NCI-H460 (cell line): ENCODE results near the gene INPP5A. TPM values are rescaled to one million over a fixed set of nuclear protein-coding genes. Genes with fewer than 3 reads are reported as not detected.
"Not testable (repeated sequence)": the region's sequence is repeated elsewhere in the genome, so short reads cannot be mapped to it uniquely, and the experiment has no call there.

Experiments used
- DNase-seq: peaks from one replicate; pipeline ENCODE4 v3.0.0-alpha.2; 2016; ENCODE audit warnings: low read depth; ENCODE audit errors: extremely low read depth
- total RNA-seq: library from RNA; depleted of rRNA; stranded (reverse); fragments of >200 nt; shearing (Covaris generic); gene quantifications from 2 replicates; pipeline ENCODE4 v1.2.3, GENCODE V29; 2014

The INPP5A gene
- total RNA-seq, 1 experiment from 2014 or later: 13.1 TPM

DNA sequence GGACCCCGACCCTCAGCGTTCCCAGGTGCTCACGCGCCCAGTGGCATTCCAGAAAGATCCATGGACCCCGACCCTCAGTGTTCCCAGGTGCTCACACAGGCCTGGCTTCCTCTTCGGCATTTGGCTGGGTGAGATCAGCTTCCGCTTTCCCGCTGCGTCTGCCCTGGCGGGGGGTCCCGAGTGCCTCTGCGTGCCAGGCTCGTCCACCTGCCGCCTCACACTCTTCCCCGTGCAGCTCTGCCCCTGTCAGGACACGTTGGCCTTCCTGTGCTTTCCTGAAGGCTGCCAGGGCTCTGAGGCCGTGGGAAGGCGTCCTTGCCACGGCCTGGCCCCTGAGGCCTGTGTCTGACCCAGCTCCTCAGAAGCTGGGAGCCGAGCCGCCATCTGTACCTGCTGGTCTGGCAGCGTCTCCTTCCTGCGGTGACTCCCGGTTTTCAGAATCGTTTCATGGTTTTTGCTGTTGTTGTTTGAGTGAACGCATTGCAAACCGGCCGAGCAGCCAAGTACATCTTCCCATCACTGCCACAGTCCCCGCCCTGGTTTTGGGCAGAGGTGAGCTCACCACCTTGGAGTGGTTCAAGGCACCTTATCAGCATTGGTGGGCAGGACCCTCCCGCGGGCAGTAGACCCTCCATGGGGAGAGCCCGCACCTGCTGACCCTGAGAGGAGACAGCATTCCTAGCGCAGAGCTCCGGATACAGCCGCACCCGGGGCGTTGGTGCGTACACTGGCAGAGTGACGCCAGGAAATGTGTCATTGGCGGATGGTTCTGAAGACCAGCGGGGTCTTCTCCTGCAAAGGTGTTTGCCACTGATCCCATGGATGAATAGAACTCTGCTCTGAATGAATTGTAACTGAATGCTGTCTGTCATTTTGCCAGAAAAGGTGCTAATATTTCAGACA is 231.0 kb downstream of the INPP5A start:
- no peak for DNase-seq

- DNase-seq: no peak
Observed at GRCh38 chr10:132770061-132771021, 232.8 kb downstream of the INPP5A start.

DNA sequence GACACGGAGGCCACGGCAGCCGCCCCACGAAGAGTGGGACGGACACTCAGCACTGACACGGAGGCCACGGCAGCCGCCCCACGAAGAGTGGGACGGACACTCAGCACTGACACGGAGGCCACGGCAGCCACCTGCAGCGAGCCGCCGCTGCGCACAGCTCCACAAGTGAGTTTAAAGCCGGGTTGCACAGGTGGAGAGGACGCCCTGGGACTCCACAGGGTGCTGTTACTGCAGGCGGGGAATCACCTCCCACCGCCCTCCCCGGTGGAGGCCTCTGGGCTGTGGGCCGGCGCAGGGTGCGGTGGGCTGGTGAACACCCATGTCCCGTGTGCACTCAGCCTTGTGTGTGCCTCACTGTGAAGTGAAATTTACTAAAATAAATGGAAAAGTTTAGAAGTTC is 235.2 kb downstream of the INPP5A start:
- not testable (repeated sequence) for DNase-seq

DNA sequence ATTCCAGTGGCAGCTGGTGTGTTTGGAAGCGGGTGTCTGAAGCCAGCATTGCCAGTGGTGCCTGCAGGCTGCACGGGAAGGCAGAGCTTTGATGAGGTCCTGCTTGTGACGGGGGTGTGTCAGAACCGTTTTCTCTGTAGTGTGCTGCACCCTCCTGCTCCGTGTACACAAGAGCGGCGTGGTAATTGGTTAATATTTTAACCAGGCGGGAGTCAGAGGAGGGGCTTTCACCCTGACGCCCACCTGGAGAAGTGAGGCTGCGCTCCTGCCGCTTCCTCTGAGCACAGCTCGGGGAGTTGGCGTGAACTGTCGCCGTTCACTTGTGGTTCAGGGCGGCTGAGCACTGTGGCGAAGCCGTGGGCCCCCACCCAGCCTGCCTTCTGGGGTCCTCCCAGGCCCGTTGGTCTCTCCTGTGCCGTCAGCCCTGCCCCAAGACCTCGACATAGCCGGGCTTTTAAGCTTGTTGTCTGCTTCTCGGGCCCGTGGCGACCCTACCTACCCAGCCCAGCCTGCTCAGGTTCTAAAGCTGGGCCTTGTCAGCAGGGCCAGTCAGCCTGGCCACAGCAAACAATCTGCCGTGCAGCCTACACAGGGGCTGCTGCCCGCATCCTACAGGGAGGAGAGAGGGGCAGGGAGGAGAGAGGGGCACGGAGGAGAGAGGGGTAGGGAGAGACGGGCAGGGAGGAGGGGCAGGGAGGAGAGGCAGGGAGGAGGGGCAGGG is 236.8 kb downstream of the INPP5A start:
- no peak for DNase-seq

GRCh38 chr10:132774902-132775863 is 237.6 kb downstream of the INPP5A start:
- DNase-seq: no peak

DNA sequence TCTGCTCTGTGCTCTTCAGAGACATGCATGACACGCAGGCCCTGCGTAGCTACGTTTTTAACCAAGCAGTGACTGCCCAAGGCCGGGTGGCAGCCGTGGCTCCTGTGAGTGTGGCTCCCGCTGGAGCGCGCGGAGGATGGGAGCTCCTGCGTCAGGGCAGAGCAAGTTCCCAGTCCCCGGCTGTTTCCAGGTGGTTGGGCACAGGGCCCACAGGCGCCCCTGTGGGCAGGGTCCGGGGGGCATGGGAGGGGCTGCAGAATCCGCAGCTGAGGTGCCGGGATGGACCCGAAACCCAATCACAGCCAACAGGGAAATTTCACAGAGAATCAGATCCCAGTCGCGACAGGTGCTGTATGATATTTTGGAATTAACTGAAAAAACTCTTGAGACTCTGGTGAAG is 238.6 kb downstream of the INPP5A start:
- no peak for DNase-seq

DNA sequence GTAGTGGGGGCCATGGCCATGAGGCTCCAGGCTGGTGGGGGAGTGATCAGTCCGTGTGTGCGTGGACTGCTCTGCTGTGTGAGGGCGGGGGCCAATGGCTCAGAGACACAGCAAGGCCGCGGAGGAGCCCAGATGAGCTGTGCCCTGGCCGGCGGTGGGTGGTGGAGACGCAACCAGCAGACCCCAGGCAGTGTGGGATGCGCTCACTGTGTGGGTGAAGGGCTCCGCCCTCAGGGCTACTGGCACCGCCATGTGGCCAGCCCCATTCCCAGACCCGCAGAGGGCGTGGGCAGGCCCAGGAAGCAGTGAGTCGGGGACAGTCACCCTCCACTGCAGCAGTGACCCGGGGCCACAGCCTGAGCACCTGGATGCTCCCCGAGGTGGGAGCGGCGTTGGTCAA is 239.2 kb downstream of the INPP5A start:
- DNase-seq: no peak

DNA sequence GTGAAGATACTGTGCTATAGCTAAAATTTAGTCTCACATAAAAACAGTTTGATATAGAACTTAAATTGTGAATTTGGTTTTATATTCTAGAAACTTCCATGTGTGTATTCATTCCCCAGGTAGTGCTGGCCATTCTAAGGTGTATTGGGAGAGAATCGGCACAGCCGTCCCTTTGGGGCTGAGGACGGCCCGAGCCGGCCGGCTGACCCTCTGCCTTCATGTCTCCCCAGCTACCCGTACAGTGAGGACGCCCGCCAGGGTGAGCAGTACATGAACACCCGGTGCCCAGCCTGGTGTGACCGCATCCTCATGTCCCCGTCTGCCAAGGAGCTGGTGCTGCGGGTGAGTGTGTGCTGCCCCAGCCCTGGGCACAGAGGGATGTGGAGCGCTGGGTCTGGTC is 239.9 kb downstream of the INPP5A start:
- no peak for DNase-seq

DNA sequence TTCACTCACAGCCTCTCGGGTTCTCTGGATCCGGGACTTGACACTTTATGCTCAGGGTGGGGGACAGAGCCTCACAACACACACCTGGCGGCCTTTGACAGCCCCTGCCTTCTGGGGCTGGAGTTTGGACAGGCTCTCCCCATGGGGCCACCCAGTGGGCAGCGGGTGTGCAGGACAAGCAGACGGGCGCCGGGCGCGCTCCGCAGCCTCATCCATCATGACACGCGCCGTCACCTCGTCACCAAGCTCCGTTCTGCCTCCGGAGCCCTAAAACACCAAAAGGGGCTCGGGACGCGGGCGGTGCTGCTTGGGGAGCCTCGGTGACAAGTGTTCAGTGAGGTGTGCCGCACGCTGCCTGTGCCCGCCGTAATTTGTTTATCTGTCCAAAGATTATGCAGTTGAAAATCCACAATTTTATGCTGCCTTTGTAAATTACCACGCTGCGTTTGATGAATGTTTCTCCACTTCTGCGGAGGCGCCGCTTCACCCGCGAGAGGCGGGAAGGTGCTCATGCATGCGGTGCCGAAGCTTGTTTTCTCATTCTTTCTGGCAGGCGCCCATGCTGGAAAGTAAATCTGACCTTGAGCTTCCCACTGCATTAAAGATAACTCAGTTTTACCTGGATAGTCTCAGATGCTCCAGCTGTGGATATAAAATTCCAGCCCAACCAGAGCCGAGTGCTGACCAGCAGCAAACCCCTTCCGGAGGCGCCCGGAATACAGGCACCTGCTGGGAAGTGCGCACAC is 242.1 kb downstream of the INPP5A start:
- no peak for DNase-seq

DNA sequence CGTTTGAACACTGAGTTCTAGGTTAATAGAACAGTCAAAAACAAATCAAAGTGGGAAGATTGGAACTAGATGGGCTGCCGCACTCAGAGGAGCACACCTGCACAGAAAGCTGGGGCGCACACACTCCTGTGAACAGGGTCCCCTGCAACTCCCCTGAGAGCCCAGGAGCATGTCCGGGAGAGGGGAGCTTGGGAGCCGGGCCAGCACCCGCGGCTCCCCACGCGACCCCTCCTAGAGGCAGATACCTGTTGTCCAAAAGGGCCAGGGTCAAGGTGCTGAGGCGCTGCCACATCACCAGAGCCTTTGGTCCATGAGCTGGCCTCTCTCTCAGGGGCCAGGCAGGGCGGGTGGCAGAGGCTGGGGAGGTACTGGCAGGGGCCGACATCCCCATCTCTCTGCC is 242.8 kb downstream of the INPP5A start:
- DNase-seq: no peak

GRCh38 chr10:132781556-132781955 is 244.0 kb downstream of the INPP5A start:
- DNase-seq: no peak

DNA sequence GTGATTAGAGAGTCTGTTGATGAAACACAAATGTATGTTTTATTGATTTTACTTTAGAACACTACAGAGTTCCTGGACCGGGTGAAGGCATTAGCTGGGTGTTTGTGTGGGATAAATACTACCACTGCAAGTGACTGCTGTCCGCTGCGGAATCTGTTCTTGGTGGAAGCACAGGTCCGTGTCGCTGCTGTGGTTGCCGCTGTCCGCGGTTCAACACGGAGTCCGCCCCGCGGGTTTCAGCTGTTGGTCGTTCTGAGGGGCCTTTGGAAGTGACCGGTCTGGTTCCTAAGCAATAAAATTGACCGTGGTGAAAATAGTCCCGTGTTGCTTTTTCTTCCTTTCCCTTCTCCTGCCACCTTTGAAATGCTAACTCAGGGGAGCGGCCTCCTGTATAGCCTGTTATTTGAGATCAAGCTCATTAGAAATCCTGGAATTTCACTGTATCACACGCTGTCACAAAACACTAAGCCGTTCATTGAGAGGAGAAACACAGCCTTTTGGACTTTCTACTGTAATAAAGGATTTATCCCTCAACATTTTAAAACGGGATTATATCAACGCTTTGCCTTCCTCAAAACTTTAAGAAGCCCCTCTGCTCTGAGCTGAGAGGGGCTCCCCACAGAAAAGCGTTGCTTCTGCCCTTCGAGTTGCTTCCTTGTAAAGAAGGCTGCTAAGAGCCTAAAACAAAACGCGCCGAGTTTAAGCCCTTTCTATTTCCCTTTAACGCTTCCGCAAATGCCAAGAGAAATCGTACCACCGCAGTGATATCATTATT is 245.8 kb downstream of the INPP5A start:
- DNase-seq: no peak

DNA sequence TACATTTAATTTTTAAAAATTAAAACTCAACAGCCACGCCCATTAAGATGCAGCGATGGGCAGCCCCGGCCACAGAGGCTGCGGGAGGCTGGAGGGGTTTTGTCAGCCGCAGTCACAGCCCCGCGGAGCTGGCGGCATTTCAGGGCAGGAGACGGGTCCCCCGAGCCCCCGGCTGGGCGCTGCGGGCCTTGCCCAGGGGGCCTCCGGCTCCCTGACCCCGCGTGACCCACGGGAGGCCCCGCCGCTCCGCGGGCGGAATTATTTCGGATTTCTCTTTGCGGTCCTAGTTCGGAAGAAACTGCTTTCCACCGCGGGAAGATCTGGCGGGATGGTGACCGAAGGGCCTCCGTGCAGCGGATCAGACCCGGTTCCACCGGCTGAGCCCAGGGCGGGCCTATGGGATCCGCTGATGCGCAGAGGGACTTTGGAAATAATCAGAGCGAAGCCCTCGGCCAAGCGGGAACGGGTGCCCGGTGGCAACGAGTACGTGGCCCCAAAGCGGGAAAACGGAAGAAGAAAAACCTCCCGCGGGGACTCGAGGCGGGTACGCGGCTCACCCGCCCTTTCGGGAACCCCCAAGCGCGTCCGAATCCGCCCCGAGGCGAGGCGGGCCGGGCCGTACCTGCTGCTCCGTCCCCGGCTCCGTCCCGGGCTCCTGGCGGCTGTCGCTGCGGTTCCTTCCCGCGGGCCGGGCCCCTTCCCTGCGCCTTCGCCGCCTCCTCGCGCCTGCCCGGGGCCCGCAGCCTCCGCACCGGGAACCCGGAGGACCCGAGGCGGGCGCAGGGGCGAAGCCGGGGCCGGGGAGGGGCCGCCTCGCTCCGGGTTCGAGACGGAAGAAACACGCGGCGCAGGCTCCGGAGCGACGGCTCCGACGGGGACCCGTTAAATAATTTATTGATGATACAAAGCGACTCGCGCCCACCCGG is 246.6 kb downstream of the INPP5A start:
- DNase-seq: no peak

DNA sequence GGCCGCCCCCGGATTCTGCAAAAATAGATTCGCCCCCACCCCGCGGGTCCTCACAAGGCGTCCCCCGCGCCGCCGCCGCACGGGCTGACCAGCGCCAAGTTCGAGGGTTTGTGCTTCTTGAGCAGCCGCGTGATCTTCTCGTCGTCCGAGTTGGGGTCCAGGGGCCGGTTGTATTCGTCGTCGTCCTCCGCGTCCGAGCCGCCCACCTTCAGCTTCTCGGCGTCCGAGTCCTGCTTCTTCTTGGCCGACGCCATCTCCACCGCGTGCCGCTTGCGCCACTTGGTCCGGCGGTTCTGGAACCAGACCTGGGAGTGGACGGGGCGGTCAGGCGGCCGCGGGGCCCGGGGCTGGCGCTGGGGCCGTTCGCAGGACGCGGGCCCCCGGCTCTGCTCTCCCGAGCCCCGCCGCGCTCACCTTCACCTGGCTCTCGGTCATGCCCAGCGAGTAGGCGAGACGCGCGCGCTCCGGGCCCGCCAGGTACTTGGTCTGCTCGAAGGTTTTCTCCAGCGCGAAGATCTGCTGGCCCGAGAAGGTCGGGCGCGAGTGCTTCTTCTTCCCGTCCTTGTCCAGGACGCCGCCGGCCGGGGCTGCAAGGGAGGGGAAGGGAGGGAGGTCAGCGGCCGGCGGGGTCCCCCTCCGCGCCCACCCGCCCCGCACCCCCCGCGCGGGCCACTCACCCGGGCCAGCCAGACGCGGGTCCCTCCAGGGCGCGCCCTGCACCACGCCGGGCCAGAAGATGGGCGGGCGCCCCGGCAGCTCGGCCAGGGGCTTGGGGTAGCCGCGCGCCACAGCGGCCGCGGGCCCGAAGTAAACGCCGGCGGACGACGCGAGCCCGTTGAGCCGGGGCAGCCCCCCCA is 247.5 kb downstream of the INPP5A start:
- no peak for DNase-seq

GRCh38 chr10:132785723-132786475 is 248.3 kb downstream of the INPP5A start, which contains the start of gene NKX6-2:
Gene NKX6-2 (minus strand): TSS chr10:132786147. CDS start chr10:132785948, 199 bp downstream.
- no peak for DNase-seq
